ENCODE results near the gene ZNF354C. TPM values are rescaled to one million over a fixed set of nuclear protein-coding genes. Genes with fewer than 3 reads are reported as not detected.

Gene ZNF354C
- total RNA-seq, 2 experiments from 2014 or later: not detected

DNA sequence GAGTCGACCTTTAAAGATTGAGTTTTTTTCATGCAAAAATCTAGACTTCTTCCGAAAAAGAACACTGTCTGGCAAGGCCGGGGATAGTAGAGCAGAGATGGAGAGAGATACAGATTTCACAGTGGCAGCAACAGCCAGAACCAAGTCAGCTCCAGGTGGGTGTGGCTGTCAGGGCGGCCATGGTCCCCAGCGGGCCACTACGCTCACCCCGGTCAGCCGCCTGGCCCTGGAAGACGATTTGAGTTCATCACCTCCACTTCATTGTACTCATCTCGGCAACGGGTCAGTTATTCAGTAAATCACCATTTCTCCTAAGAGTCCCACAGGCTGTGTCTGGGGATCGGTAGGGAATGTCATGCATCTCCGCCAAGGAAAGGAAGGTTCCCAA, 53.0 kb downstream of the ZNF354C start:
- no peak overlapping the region for H3K4me2 ChIP-seq (ENCODE audit: low read length)
- CTCF ChIA-PET (ENCODE audit: unreplicated experiment): no interaction called here
- no TSS peak for BruUV-seq (replicated peaks)
- DNase-seq (ENCODE audit: low spot score): no peak
- no peaks in the 10 kb centered on the region for H3K79me2 ChIP-seq (ENCODE audit: insufficient read depth, low read depth, low read length)
- no peaks in the 10 kb centered on the region for H3K36me3 ChIP-seq (ENCODE audit: insufficient read depth, low read length)
- H3K4me1 ChIP-seq (ENCODE audit: insufficient read depth, low read length, poor library complexity, severe bottlenecking): no peaks in the 10 kb centered on the region
- no peak overlapping the region for H3K27ac ChIP-seq (ENCODE audit: low read depth, low read length, poor library complexity, severe bottlenecking)
- POLR2A ChIA-PET: no interaction called here
- H4K20me1 ChIP-seq (ENCODE audit: insufficient read depth, low read length): no peaks in the 10 kb centered on the region
- TF ChIP-seq EZH2phosphoT487 (IDR thresholded peaks at IDR 0.05; ENCODE audit: borderline replicate concordance, low read depth, low read length) (no peak), CTCF (conservative IDR thresholded peaks at IDR 0.05; ENCODE audit: low read length) (no peak)
- H3K9me2 ChIP-seq (ENCODE audit: insufficient read depth, low read length): no peaks in the 10 kb centered on the region
- no peak overlapping the region for H2AFZ ChIP-seq (ENCODE audit: low read length)
- no peaks in the 10 kb centered on the region for H3K9me3 ChIP-seq (ENCODE audit: low read length)
- intact Hi-C loops (cut with micrococcal nuclease; ENCODE audit: unreplicated experiment): no loop called here
- H3K4me3 ChIP-seq (ENCODE audit: low read depth, low read length, poor library complexity, severe bottlenecking): no peak overlapping the region

- intact Hi-C loops (cut with micrococcal nuclease; ENCODE audit: unreplicated experiment): no loop called here
- no peak overlapping the region for H2AFZ ChIP-seq (ENCODE audit: low read length)
- H3K4me1 ChIP-seq (ENCODE audit: insufficient read depth, low read length, poor library complexity, severe bottlenecking): no peaks in the 10 kb centered on the region
- H3K79me2 ChIP-seq (ENCODE audit: insufficient read depth, low read depth, low read length): no peaks in the 10 kb centered on the region
- no peak overlapping the region for H3K27ac ChIP-seq (ENCODE audit: low read depth, low read length, poor library complexity, severe bottlenecking)
- TF ChIP-seq CTCF (conservative IDR thresholded peaks at IDR 0.05; ENCODE audit: low read length) (no peak), EZH2phosphoT487 (IDR thresholded peaks at IDR 0.05; ENCODE audit: borderline replicate concordance, low read depth, low read length) (no peak)
- ChIA-PET CTCF (ENCODE audit: unreplicated experiment) (interaction anchor here (0.6 kb wide), 1 partner anchor 27 kb away, joined by 3 read pairs; no protein-coding TSS in a partner anchor), POLR2A (no interaction called here)
- H3K36me3 ChIP-seq (ENCODE audit: insufficient read depth, low read length): no peaks in the 10 kb centered on the region
- H3K9me3 ChIP-seq (ENCODE audit: low read length): no peaks in the 10 kb centered on the region
- H3K9me2 ChIP-seq (ENCODE audit: insufficient read depth, low read length): no peaks in the 10 kb centered on the region
- no peak overlapping the region for H3K4me2 ChIP-seq (ENCODE audit: low read length)
- no TSS peak for BruUV-seq (replicated peaks)
- no peak for DNase-seq (ENCODE audit: low spot score)
- H4K20me1 ChIP-seq (ENCODE audit: insufficient read depth, low read length): no peaks in the 10 kb centered on the region
- no peak overlapping the region for H3K4me3 ChIP-seq (ENCODE audit: low read depth, low read length, poor library complexity, severe bottlenecking)
Observed at GRCh38 chr5:179113945-179114641, 53.9 kb downstream of the ZNF354C start.

DNA sequence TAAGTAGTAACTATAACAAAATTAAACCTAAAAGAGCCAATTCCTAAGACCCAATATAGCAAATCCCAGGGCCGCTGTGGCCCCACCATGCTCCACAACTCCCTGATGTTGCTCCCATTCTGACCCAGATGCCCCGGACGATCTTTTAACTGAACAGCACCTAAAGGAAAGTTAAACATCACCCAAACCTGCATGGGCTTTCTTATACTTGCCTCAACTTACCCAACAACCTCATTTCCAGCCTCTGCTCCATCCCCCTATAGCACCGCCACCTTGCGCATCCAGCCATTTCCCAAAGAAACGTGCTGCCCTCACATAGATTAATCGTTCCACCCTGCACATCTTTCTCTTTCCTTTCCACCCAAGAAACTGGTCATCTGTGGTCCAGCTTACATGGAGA, 54.6 kb downstream of the ZNF354C start:
- intact Hi-C loops (cut with micrococcal nuclease; ENCODE audit: unreplicated experiment): no loop called here
- no peaks in the 10 kb centered on the region for H3K4me1 ChIP-seq (ENCODE audit: insufficient read depth, low read length, poor library complexity, severe bottlenecking)
- no peaks in the 10 kb centered on the region for H3K36me3 ChIP-seq (ENCODE audit: insufficient read depth, low read length)
- H3K9me2 ChIP-seq (ENCODE audit: insufficient read depth, low read length): no peaks in the 10 kb centered on the region
- H3K27ac ChIP-seq (ENCODE audit: low read depth, low read length, poor library complexity, severe bottlenecking): no peak overlapping the region
- ChIA-PET POLR2A (no interaction called here), CTCF (ENCODE audit: unreplicated experiment) (no interaction called here)
- no peak overlapping the region for H3K4me2 ChIP-seq (ENCODE audit: low read length)
- BruUV-seq (replicated peaks): no TSS peak
- H4K20me1 ChIP-seq (ENCODE audit: insufficient read depth, low read length): no peaks in the 10 kb centered on the region
- H3K9me3 ChIP-seq (ENCODE audit: low read length): no peaks in the 10 kb centered on the region
- no peak for DNase-seq (ENCODE audit: low spot score)
- no peak overlapping the region for H3K4me3 ChIP-seq (ENCODE audit: low read depth, low read length, poor library complexity, severe bottlenecking)
- TF ChIP-seq CTCF (conservative IDR thresholded peaks at IDR 0.05; ENCODE audit: low read length): no peak
- no peaks in the 10 kb centered on the region for H3K79me2 ChIP-seq (ENCODE audit: insufficient read depth, low read depth, low read length)
- no peak overlapping the region for H2AFZ ChIP-seq (ENCODE audit: low read length)
